GM12891 (cell line): Measurements from ENCODE around the gene CXorf38.

Source experiments
- POLR2A ChIP-seq: IDR thresholded peaks from 2 replicates; pipeline ENCODE4 v1.6.1; 2011; ENCODE audit warnings: low read depth, low read length, control low read depth
- POLR2AphosphoS5 ChIP-seq: IDR thresholded peaks from 2 replicates; pipeline ENCODE4 v1.6.1; 2011; ENCODE audit warnings: low read depth, low read length, control low read depth
- POU2F2 ChIP-seq: IDR thresholded peaks from 2 replicates; pipeline ENCODE4 v1.6.1; 2011; ENCODE audit warnings: low read depth, mild to moderate bottlenecking, control low read depth, low read length, moderate library complexity
- SPI1 ChIP-seq: IDR thresholded peaks from 2 replicates; pipeline ENCODE4 v1.6.1; 2011; ENCODE audit warnings: low read depth, low read length, control low read depth

DNA sequence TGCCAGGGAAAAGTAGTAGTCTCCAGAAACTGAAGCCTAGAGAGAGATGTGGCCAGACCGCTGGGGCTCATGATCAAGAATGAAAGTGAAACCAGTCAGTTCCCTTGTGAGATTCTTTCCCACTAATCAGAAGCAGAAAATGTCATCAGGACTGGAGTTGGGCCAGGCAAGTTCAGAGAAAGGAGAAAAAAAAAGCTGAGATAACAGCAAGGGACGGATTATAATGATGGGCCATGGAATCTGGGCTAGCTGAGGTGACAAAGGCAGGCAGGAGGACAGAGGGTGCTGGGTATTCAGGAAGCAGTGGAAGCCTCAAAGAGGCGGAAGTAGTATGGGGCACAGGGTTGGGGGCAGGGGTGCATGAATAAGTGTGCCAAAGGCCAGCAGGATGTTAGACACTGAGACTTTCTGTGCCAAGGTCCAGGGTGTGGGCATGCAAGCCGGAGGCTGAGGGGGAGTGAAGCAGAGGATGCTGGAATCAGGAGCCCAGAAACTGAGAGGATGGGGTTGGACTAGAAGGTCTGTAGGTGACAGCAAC lies 2.5 kb downstream of the CXorf38 start:
- 0 out of 2 replicates have a peak, but pooled peaks have one; percentile 29 for TF ChIP-seq POLR2A
- TF ChIP-seq POLR2AphosphoS5: no peak
- TF ChIP-seq SPI1: peak; percentile 68
- no peak for TF ChIP-seq POU2F2
